H1 (cell line): ENCODE measurements around the gene SERPINE3. TPM values are rescaled to one million over a fixed set of nuclear protein-coding genes. Genes with fewer than 3 reads are reported as not detected.

Source experiments
- CTCF ChIA-PET: fragments of 300-600 bp; sonication (Branson Sonifier 250); formaldehyde crosslinking; loops from one replicate; lab custom pipeline; 2021; ENCODE audit not compliant: partially characterized antibody; lab: Charles Lee
- POLR2A ChIA-PET: fragments of 300-600 bp; sonication (Branson Sonifier 250); formaldehyde crosslinking; loops from one replicate; lab custom pipeline; 2021; ENCODE audit warnings: inconsistent platforms; ENCODE audit not compliant: partially characterized antibody; lab: Charles Lee
- DNase-seq, 2 experiments: peaks; one replicate each; pipeline versions ENCODE4 v3.0.0 to v3.0.0-alpha.2; 2010 to 2022; ENCODE audit warnings: low spot score in 2 of 2, low read depth in 1 of 2, mixed read lengths in 1 of 2
- FAIRE-seq: peaks from 2 replicates; lab custom pipeline; 2011; peaks lifted over from hg19 to GRCh38; lab: Jason Lieb, UNC
- H2AFZ ChIP-seq: 2 replicates; pipeline ENCODE4 v1.8.1; 2012; ENCODE audit warnings: low read length, inconsistent platforms
- H2AK5ac ChIP-seq: 2 replicates; pipeline ENCODE4 v1.6.1; 2013; ENCODE audit warnings: low read depth, low read length
- H2BK120ac ChIP-seq: replicated peaks from 2 replicates; pipeline ENCODE3; 2013; ENCODE audit warnings: low read depth, low read length, inconsistent platforms
- H2BK12ac ChIP-seq: 2 replicates; pipeline ENCODE4 v1.6.1; 2013; ENCODE audit warnings: low read depth, low read length
- H2BK15ac ChIP-seq: 2 replicates; pipeline ENCODE4 v1.6.1; 2013; ENCODE audit warnings: low read length
- H2BK20ac ChIP-seq: 2 replicates; pipeline ENCODE4 v1.6.1; 2013; ENCODE audit warnings: low read length
- H2BK5ac ChIP-seq: 2 replicates; pipeline ENCODE4 v1.6.1; 2013; ENCODE audit warnings: low read depth, low read length
- H3K14ac ChIP-seq: 2 replicates; pipeline ENCODE4 v1.6.1; 2013; ENCODE audit warnings: inconsistent platforms; ENCODE audit not compliant: insufficient read length
- H3K18ac ChIP-seq: 2 replicates; pipeline ENCODE4 v1.6.1; 2013; ENCODE audit warnings: low read length; ENCODE audit errors: extremely low read depth
- H3K23ac ChIP-seq: 2 replicates; pipeline ENCODE4 v1.6.1; 2013; ENCODE audit warnings: inconsistent platforms; ENCODE audit not compliant: insufficient read length
- H3K23me2 ChIP-seq: 2 replicates; pipeline ENCODE4 v1.6.1; 2013; ENCODE audit warnings: low read depth, low read length
- H3K27ac ChIP-seq: 2 replicates; pipeline ENCODE4 v1.6.1; 2011; ENCODE audit warnings: low read depth, low read length, inconsistent platforms
- H3K27me3 ChIP-seq, 4 experiments: replicated peaks in 1 of 4; 1 replicate in 1 of 4; 2 replicates in 3 of 4; pipeline versions ENCODE4 v1.6.1 to v1.8.1; 2011 to 2013; ENCODE audit warnings: low read length in 3 of 4, mild to moderate bottlenecking in 3 of 4, inconsistent platforms in 2 of 4, mixed read lengths in 2 of 4, moderate library complexity in 1 of 4; ENCODE audit not compliant: control insufficient read depth in 3 of 4, insufficient read depth in 3 of 4; ENCODE audit errors: extremely low read depth in 1 of 4
- H3K36me3 ChIP-seq, 4 experiments: 2 replicates each; pipeline versions ENCODE4 v1.6.1 to v1.8.1; 2011 to 2013; ENCODE audit warnings: mild to moderate bottlenecking in 4 of 4, low read length in 3 of 4, moderate library complexity in 2 of 4, control low read depth in 1 of 4, inconsistent platforms in 1 of 4; ENCODE audit not compliant: insufficient read depth in 4 of 4, control insufficient read depth in 2 of 4
- H3K4ac ChIP-seq: replicated peaks from 2 replicates; pipeline ENCODE3; 2013; ENCODE audit warnings: low read length, low read depth, mixed read lengths, inconsistent platforms; ENCODE audit not compliant: insufficient read length
- H3K4me1 ChIP-seq, 4 experiments: replicated peaks in 1 of 4; 1 replicate in 1 of 4; 2 replicates in 3 of 4; pipeline versions ENCODE4 v1.6.1 to v1.8.1; 2011 to 2013; ENCODE audit warnings: low read length in 3 of 4, inconsistent platforms in 2 of 4, mixed read lengths in 1 of 4; ENCODE audit not compliant: insufficient read depth in 4 of 4, control insufficient read depth in 3 of 4
- H3K4me2 ChIP-seq, 2 experiments: 2 replicates each; pipeline versions ENCODE4 v1.6.1 to v1.8.1; 2011 to 2013; ENCODE audit warnings: low read depth in 2 of 2, low read length in 2 of 2, control low read depth in 1 of 2, inconsistent platforms in 1 of 2, mild to moderate bottlenecking in 1 of 2; ENCODE audit not compliant: insufficient read depth in 1 of 2
- H3K4me3 ChIP-seq, 4 experiments: fragments of 200-600, 300-600 bp in 1 of 4; sonication (generic), shearing (Covaris generic), sonication (Bioruptor Twin) in 1 of 4; 2 replicates each; pipeline versions ENCODE4 v1.5.1 to v1.8.1; 2011 to 2016; ENCODE audit warnings: low read length in 4 of 4, low read depth in 3 of 4, control low read depth in 2 of 4, inconsistent platforms in 2 of 4, mild to moderate bottlenecking in 2 of 4, mixed read lengths in 1 of 4, moderate library complexity in 1 of 4; ENCODE audit not compliant: insufficient read depth in 2 of 4; ENCODE audit errors: extremely low read depth in 1 of 4
- H3K56ac ChIP-seq: replicated peaks from 2 replicates; pipeline ENCODE3; 2013; ENCODE audit warnings: low read depth, mild to moderate bottlenecking, mixed read lengths, low read length, inconsistent platforms; ENCODE audit not compliant: insufficient read length
- H3K79me1 ChIP-seq: 2 replicates; pipeline ENCODE4 v1.6.1; 2013; ENCODE audit warnings: low read depth, low read length, control low read depth
- H3K79me2 ChIP-seq, 2 experiments: 2 replicates each; pipeline versions ENCODE4 v1.6.1 to v1.8.1; 2012 to 2013; ENCODE audit warnings: low read length in 2 of 2, mild to moderate bottlenecking in 2 of 2, inconsistent platforms in 1 of 2; ENCODE audit not compliant: insufficient read depth in 2 of 2, control insufficient read depth in 1 of 2
- H3K9ac ChIP-seq, 4 experiments: replicated peaks in 1 of 4; 1 replicate in 1 of 4; 2 replicates in 3 of 4; pipeline versions ENCODE4 v1.6.1 to v1.8.1; 2011 to 2013; ENCODE audit warnings: low read depth in 3 of 4, low read length in 3 of 4, control low read depth in 2 of 4, mild to moderate bottlenecking in 2 of 4, moderate library complexity in 2 of 4, inconsistent platforms in 1 of 4; ENCODE audit errors: extremely low read depth in 1 of 4
- H3K9me3 ChIP-seq, 2 experiments: 2 replicates each; pipeline versions ENCODE4 v1.6.1 to v1.8.1; 2012 to 2013; ENCODE audit warnings: mild to moderate bottlenecking in 2 of 2, moderate library complexity in 2 of 2, control low read depth in 1 of 2, inconsistent platforms in 1 of 2, low read depth in 1 of 2, low read length in 1 of 2, mixed read lengths in 1 of 2; ENCODE audit not compliant: insufficient read depth in 2 of 2
- H4K20me1 ChIP-seq, 2 experiments: replicated peaks in 1 of 2; 2 replicates each; pipeline versions ENCODE3 to v1.8.1; 2011 to 2013; ENCODE audit warnings: inconsistent platforms in 2 of 2, low read length in 2 of 2, mild to moderate bottlenecking in 1 of 2; ENCODE audit not compliant: insufficient read depth in 2 of 2, control insufficient read depth in 1 of 2
- H4K5ac ChIP-seq: 2 replicates; pipeline ENCODE4 v1.6.1; 2013; ENCODE audit warnings: low read length, low read depth, mixed read lengths, inconsistent platforms; ENCODE audit not compliant: insufficient read length
- H4K8ac ChIP-seq: 2 replicates; pipeline ENCODE4 v1.8.0; 2013; ENCODE audit warnings: mild to moderate bottlenecking, moderate library complexity, low read length, inconsistent platforms; ENCODE audit not compliant: insufficient read depth; ENCODE audit errors: extremely low read depth
- H4K91ac ChIP-seq: replicated peaks from 2 replicates; pipeline ENCODE3; 2013; ENCODE audit warnings: low read length, mixed read lengths, inconsistent platforms; ENCODE audit not compliant: insufficient read length
- ASH2L ChIP-seq: fragments of 200-600, 300-600 bp; sonication (generic); IDR thresholded peaks from one replicate; pipeline ENCODE4 v1.7.1; 2017; ENCODE audit warnings: low read length
- BRCA1 ChIP-seq: IDR thresholded peaks from 2 replicates; pipeline ENCODE4 v1.6.1; 2012; ENCODE audit warnings: low read depth, low read length, improper control_type of control experiment
- CBX5 ChIP-seq: fragments of 300-800, 300-1000 bp; sonication (generic); IDR thresholded peaks from 2 replicates; pipeline ENCODE4 v1.7.1; 2016; ENCODE audit warnings: antibody characterized with exemption, low read length, low read depth
- CHD1 ChIP-seq: IDR thresholded peaks from 2 replicates; pipeline ENCODE4 v1.6.1; 2012; ENCODE audit warnings: low read depth, low read length, improper control_type of control experiment
- EGR1 ChIP-seq: IDR thresholded peaks from 2 replicates; pipeline ENCODE4 v1.6.1; 2011; ENCODE audit warnings: low read depth, low read length, borderline replicate concordance
- KDM4A ChIP-seq: IDR thresholded peaks from one replicate; pipeline ENCODE4 v1.7.1; 2012; ENCODE audit warnings: low read depth, mild to moderate bottlenecking, moderate library complexity, low read length, inconsistent platforms; ENCODE audit not compliant: severe bottlenecking
- KDM5A ChIP-seq: fragments of 200-600 bp; IDR thresholded peaks from 2 replicates; pipeline ENCODE4 v1.7.1; 2012; ENCODE audit warnings: mild to moderate bottlenecking, low read length, inconsistent platforms, mixed read lengths
- POLR2A ChIP-seq, 2 experiments: IDR thresholded peaks; 1 replicate in 1 of 2; 2 replicates in 1 of 2; pipeline ENCODE4 v1.6.1; 2011; ENCODE audit warnings: low read depth in 2 of 2, low read length in 2 of 2, mild to moderate bottlenecking in 2 of 2; ENCODE audit errors: control extremely low read depth in 1 of 2
- POU5F1 ChIP-seq: IDR thresholded peaks from 2 replicates; pipeline ENCODE4 v1.6.1; 2011; ENCODE audit warnings: low read depth, mild to moderate bottlenecking, low read length, moderate library complexity
- SIX5 ChIP-seq: IDR thresholded peaks from 2 replicates; pipeline ENCODE4 v1.6.1; 2011; ENCODE audit warnings: mild to moderate bottlenecking, low read depth, low read length
- SP1 ChIP-seq: IDR thresholded peaks from 2 replicates; pipeline ENCODE4 v1.6.1; 2011; ENCODE audit warnings: low read depth, low read length
- SP2 ChIP-seq: IDR thresholded peaks from 2 replicates; pipeline ENCODE4 v1.6.1; 2012; ENCODE audit warnings: mild to moderate bottlenecking, low read length, inconsistent platforms
- TAF1 ChIP-seq: IDR thresholded peaks from 2 replicates; pipeline ENCODE4 v1.6.1; 2011; ENCODE audit warnings: mild to moderate bottlenecking, low read depth, low read length
- TAF7 ChIP-seq: optimal IDR thresholded peaks from 2 replicates; pipeline ENCODE3; 2011; ENCODE audit warnings: low read depth, mild to moderate bottlenecking, inconsistent platforms, low read length, moderate library complexity, borderline replicate concordance
- TBP ChIP-seq: IDR thresholded peaks from 2 replicates; pipeline ENCODE4 v1.6.1; 2011; ENCODE audit warnings: low read depth, low read length, improper control_type of control experiment
- TCF12 ChIP-seq: IDR thresholded peaks from 2 replicates; pipeline ENCODE4 v1.6.1; 2011; ENCODE audit warnings: low read depth, mild to moderate bottlenecking, low read length
- polyA plus RNA-seq, 7 experiments: library from polyadenylated mRNA; depleted of rRNA in 3 of 7; stranded (reverse) in 5 of 7; unstranded in 2 of 7; fragments of >200 nt in 5 of 7; fragments of 200-250 nt in 2 of 7; gene quantifications; 1 replicate in 5 of 7; 2 replicates in 1 of 7; 4 replicates in 1 of 7; pipeline versions ENCODE4 v1.2.1 to v1.2.3, GENCODE V29; 2011 to 2013; ENCODE audit warnings: missing spikeins in 2 of 7, mixed read lengths in 2 of 7
- total RNA-seq: library from RNA; stranded (reverse); fragmentation: NEBNext Ultra II Directional; extraction: Animal tissue kit (Norgen Biotek cat#: 25700); gene quantifications from 2 replicates; pipeline ENCODE4 v1.2.1, GENCODE V29; 2021

SERPINE3 gene
- total and polyA plus RNA-seq, 2 of the 8 experiments (the other 6 are each of a cell fraction or from before 2014, with no cell fraction given): 0.34 to 1.0 TPM

DNA sequence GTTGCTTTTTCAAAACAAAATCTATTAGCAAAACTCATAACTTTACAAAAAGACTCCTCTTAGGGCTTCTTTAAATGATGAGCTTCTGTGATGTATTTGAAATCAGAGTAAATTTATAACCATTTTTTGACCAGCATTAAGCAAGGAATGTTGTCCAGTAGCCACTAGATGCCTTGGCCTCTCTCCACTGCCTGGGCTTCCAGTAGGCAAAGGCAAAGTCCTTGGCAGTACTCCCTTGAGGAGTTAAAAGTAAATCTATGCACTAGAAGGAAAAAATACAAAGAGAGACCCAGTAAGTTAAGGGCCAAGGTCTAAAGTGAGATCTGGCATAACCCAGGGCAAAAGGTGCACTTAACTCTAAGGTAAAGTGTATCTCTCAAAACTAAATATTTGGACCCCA, 9.5 kb downstream of the SERPINE3 start:
- Histone ChIP-seq H3K56ac (no peak overlapping the region), H3K23me2 (no peaks in the 10 kb centered on the region), H3K9ac (no peak overlapping the region), H2BK20ac (no peak overlapping the region), H3K9me3 (no peaks in the 10 kb centered on the region), H3K23ac (no peak overlapping the region), H2BK12ac (no peak overlapping the region), H3K18ac (no peak overlapping the region), H4K20me1 (no peaks in the 10 kb centered on the region), H4K5ac (no peak overlapping the region), H2BK15ac (no peak overlapping the region), H4K91ac (no peak overlapping the region), H3K4me3 (no peak overlapping the region), H2AFZ (no peak overlapping the region), H3K79me1 (no peaks in the 10 kb centered on the region), H2AK5ac (no peak overlapping the region), H3K4ac (no peak overlapping the region), H3K27ac (no peak overlapping the region), H3K14ac (no peak overlapping the region), H3K79me2 (no peaks in the 10 kb centered on the region), H4K8ac (no peak overlapping the region), H3K4me2 (no peak overlapping the region), H2BK5ac (no peak overlapping the region), H3K36me3 (no peaks in the 10 kb centered on the region), H3K4me1 (peaks cover 0 to 9% (median 0%) of the 10 kb centered on the region in 4 experiments; a peak in 5 of 7 replicates)
- DNase-seq: no peak
- no peak for FAIRE-seq
- POLR2A ChIA-PET: no interaction called here
- TF ChIP-seq TAF7: no peak
- TF ChIP-seq TCF12: no peak
- no peak for TF ChIP-seq POU5F1
- TF ChIP-seq TAF1: no peak
- TF ChIP-seq BRCA1: no peak
- TF ChIP-seq KDM5A: no peak
- TF ChIP-seq EGR1: no peak
- no peak for TF ChIP-seq POLR2A (IDR thresholded peaks at IDR 0.05; ENCODE audit: control extremely low read depth in 1 of 2, low read depth in 2 of 2, low read length in 2 of 2)
- no peak for TF ChIP-seq CBX5
- TF ChIP-seq KDM4A: no peak
- TF ChIP-seq SIX5: no peak
- no peak for TF ChIP-seq SP2
- TF ChIP-seq SP1: no peak
- no peak for TF ChIP-seq CHD1
- TF ChIP-seq ASH2L: no peak
- no peak for TF ChIP-seq TBP
- TF ChIP-seq, all 59 proteins: peak for 0
- Histone ChIP-seq H2BK120ac (no peak overlapping the region), H3K27me3 (no peaks in the 10 kb centered on the region; a peak in 1 of 7 replicates)
- CTCF ChIA-PET: interaction anchor here (1.2 to 1.4 kb wide), 2 partner anchors 10 to 224 kb away, joined by 3 to 4 read pairs; no protein-coding TSS in a partner anchor
